HepG2 (cell line): ENCODE measurements around the gene LPIN3. TPM values are rescaled to one million over a fixed set of nuclear protein-coding genes. Genes with fewer than 3 reads are reported as not detected.
A peak's percentile ranks its signal among the peaks of the same experiment; 100 is the strongest.

Experiments
- ATF7 ChIP-seq, 2 experiments: fragments of 450-650 bp in 1 of 2; sonication (generic) in 1 of 2; formaldehyde crosslinking in 1 of 2; IDR thresholded peaks; 2 replicates each; pipeline versions ENCODE4 v1.4.0 to v1.6.1; 2016 to 2020; ENCODE audit warnings: antibody characterized with exemption in 1 of 2, mild to moderate bottlenecking in 1 of 2, missing genetic modification reagents in 1 of 2
- ELK4 ChIP-seq: sonication (generic); formaldehyde crosslinking; IDR thresholded peaks from 2 replicates; pipeline ENCODE4 v1.9.0; 2021; ENCODE audit warnings: missing genetic modification reagents, borderline replicate concordance
- FOXM1 ChIP-seq: sonication (generic); formaldehyde crosslinking; IDR thresholded peaks from 2 replicates; pipeline ENCODE4 v1.5.0; 2020; ENCODE audit warnings: missing genetic modification reagents
- HNRNPUL1 ChIP-seq: fragments of 200-400 bp; formaldehyde crosslinking; IDR thresholded peaks from 2 replicates; pipeline ENCODE4 v1.6.1; 2017; ENCODE audit warnings: low read depth, mild to moderate bottlenecking, low read length, moderate library complexity
- MBD4 ChIP-seq: IDR thresholded peaks from 2 replicates; pipeline ENCODE4 v1.6.1; 2012; ENCODE audit warnings: low read length, inconsistent platforms, borderline replicate concordance
- MED8 ChIP-seq: sonication (generic); formaldehyde crosslinking; IDR thresholded peaks from 2 replicates; pipeline ENCODE4 v1.8.1; 2023; ENCODE audit warnings: mild to moderate bottlenecking, missing genetic modification reagents; ENCODE audit not compliant: insufficient replicate concordance
- UBTF ChIP-seq: sonication (generic); formaldehyde crosslinking; IDR thresholded peaks from 2 replicates; pipeline ENCODE4 v1.4.0; 2020; ENCODE audit warnings: mild to moderate bottlenecking, missing genetic modification reagents
- XRCC5 ChIP-seq: fragments of 200-400 bp; formaldehyde crosslinking; optimal IDR thresholded peaks from 2 replicates; pipeline ENCODE3; 2017; ENCODE audit warnings: mild to moderate bottlenecking, low read length
- ZMYM4 ChIP-seq: sonication (generic); formaldehyde crosslinking; IDR thresholded peaks from 2 replicates; pipeline ENCODE4 v1.8.1; 2023; ENCODE audit warnings: mild to moderate bottlenecking, missing genetic modification reagents
- ZNF101 ChIP-seq: sonication (generic); formaldehyde crosslinking; IDR thresholded peaks from 2 replicates; pipeline ENCODE4 v1.4.0; 2020; ENCODE audit warnings: mild to moderate bottlenecking, low read depth, missing genetic modification reagents, borderline replicate concordance
- ZNF256 ChIP-seq: sonication (generic); formaldehyde crosslinking; conservative IDR thresholded peaks from 2 replicates; pipeline ENCODE4 v1.4.0; 2020; ENCODE audit warnings: missing genetic modification reagents
- polyA plus RNA-seq, 8 experiments: library from polyadenylated mRNA; depleted of rRNA in 3 of 8; stranded (reverse) in 7 of 8; unstranded in 1 of 8; fragments of >200 nt; fragmentation: Illumina TruSeq in 4 of 8; extraction: Trizol in 4 of 8; gene quantifications; 2 replicates each; pipeline versions ENCODE4 v1.2.1 to v1.2.3, GENCODE V29; 2011 to 2016; ENCODE audit warnings: low read depth in 4 of 8, missing spikeins in 1 of 8, mixed read lengths in 1 of 8; ENCODE audit not compliant: insufficient read depth in 1 of 8
- total RNA-seq, 5 experiments: library from RNA; depleted of rRNA; stranded (reverse); fragments of >200 nt; fragmentation: Illumina TruSeq; extraction: Trizol; gene quantifications; 2 replicates each; pipeline ENCODE4 v1.2.3, GENCODE V29; 2016; ENCODE audit warnings: low read depth in 1 of 5
- TF ChIP-seq, protein P1 (sequence below): sonication (generic); formaldehyde crosslinking; IDR thresholded peaks from one replicate; pipeline ENCODE4 v1.5.1; 2020; ENCODE audit warnings: mild to moderate bottlenecking, missing genetic modification reagents; ENCODE audit errors: not compliant biosample characterization
- TF ChIP-seq, protein P2 (sequence below): sonication (generic); formaldehyde crosslinking; IDR thresholded peaks from 2 replicates; pipeline ENCODE4 v1.4.0; 2020; ENCODE audit warnings: mild to moderate bottlenecking, low read depth, missing genetic modification reagents

The LPIN3 gene
- total and polyA plus RNA-seq, 2 of the 13 experiments (the other 11 are each of a cell fraction or from before 2014, with no cell fraction given): 14.2 to 28.6 TPM

GRCh38 chr20:41339957-41340326 is 679 bp upstream of the LPIN3 start (continued):
- TF ChIP-seq, protein P1, sequence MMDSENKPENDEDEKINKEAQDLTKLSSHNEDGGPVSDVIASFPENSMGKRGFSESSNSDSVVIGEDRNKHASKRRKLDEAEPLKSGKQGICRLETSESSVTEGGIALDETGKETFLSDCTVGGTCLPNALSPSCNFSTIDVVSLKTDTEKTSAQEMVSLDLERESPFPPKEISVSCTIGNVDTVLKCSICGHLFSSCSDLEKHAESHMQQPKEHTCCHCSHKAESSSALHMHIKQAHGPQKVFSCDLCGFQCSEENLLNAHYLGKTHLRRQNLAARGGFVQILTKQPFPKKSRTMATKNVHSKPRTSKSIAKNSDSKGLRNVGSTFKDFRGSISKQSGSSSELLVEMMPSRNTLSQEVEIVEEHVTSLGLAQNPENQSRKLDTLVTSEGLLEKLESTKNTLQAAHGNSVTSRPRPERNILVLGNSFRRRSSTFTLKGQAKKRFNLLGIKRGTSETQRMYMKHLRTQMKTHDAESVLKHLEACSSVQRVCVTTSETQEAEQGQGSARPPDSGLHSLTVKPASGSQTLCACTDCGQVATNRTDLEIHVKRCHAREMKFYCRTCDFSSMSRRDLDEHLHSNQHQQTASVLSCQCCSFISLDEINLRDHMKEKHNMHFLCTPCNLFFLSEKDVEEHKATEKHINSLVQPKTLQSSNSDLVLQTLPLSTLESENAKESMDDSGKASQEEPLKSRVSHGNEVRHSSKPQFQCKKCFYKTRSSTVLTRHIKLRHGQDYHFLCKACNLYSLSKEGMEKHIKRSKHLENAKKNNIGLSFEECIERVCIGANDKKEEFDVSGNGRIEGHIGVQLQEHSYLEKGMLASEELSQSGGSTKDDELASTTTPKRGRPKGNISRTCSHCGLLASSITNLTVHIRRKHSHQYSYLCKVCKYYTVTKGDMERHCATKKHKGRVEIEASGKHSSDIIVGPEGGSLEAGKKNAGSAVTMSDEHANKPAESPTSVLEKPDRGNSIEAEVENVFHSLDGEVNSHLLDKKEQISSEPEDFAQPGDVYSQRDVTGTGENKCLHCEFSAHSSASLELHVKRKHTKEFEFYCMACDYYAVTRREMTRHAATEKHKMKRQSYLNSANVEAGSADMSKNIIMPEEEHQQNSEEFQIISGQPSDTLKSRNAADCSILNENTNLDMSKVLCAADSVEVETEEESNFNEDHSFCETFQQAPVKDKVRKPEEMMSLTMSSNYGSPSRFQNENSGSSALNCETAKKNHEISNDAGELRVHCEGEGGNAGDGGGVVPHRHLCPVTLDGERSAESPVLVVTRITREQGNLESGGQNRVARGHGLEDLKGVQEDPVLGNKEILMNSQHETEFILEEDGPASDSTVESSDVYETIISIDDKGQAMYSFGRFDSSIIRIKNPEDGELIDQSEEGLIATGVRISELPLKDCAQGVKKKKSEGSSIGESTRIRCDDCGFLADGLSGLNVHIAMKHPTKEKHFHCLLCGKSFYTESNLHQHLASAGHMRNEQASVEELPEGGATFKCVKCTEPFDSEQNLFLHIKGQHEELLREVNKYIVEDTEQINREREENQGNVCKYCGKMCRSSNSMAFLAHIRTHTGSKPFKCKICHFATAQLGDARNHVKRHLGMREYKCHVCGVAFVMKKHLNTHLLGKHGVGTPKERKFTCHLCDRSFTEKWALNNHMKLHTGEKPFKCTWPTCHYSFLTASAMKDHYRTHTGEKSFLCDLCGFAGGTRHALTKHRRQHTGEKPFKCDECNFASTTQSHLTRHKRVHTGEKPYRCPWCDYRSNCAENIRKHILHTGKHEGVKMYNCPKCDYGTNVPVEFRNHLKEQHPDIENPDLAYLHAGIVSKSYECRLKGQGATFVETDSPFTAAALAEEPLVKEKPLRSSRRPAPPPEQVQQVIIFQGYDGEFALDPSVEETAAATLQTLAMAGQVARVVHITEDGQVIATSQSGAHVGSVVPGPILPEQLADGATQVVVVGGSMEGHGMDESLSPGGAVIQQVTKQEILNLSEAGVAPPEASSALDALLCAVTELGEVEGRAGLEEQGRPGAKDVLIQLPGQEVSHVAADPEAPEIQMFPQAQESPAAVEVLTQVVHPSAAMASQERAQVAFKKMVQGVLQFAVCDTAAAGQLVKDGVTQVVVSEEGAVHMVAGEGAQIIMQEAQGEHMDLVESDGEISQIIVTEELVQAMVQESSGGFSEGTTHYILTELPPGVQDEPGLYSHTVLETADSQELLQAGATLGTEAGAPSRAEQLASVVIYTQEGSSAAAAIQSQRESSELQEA (CRISPR knock-in tag): no peak
- 0 out of 2 replicates have a peak, but pooled peaks have one; percentile 6 for TF ChIP-seq ZNF101 (CRISPR knock-in tag)
- no peak for TF ChIP-seq ATF7 (IDR thresholded peaks at IDR 0.05)
- TF ChIP-seq ATF7 (CRISPR knock-in tag; IDR thresholded peaks at IDR 0.05): 0 out of 2 replicates have a peak, but pooled peaks have one; percentile 62
- TF ChIP-seq ELK4 (CRISPR knock-in tag): no peak
- no peak for TF ChIP-seq HNRNPUL1
- TF ChIP-seq, protein P2, sequence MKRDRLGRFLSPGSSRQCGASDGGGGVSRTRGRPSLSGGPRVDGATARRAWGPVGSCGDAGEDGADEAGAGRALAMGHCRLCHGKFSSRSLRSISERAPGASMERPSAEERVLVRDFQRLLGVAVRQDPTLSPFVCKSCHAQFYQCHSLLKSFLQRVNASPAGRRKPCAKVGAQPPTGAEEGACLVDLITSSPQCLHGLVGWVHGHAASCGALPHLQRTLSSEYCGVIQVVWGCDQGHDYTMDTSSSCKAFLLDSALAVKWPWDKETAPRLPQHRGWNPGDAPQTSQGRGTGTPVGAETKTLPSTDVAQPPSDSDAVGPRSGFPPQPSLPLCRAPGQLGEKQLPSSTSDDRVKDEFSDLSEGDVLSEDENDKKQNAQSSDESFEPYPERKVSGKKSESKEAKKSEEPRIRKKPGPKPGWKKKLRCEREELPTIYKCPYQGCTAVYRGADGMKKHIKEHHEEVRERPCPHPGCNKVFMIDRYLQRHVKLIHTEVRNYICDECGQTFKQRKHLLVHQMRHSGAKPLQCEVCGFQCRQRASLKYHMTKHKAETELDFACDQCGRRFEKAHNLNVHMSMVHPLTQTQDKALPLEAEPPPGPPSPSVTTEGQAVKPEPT (CRISPR knock-in tag): peak; percentile 66; the same call in 1 of the 2 replicates
- TF ChIP-seq UBTF (CRISPR knock-in tag): peak; percentile 74; the same call in 1 of the 2 replicates
- TF ChIP-seq ZNF256 (CRISPR knock-in tag): no peak
- TF ChIP-seq MED8: no peak
- peak; percentile 97 for TF ChIP-seq XRCC5
- TF ChIP-seq FOXM1 (CRISPR knock-in tag): no peak
- TF ChIP-seq ZMYM4 (CRISPR knock-in tag): peak; percentile 60
- TF ChIP-seq MBD4: no peak
